H1 (cell line): ENCODE results near the gene ELOVL6. TPM values are rescaled to one million over a fixed set of nuclear protein-coding genes. Genes with fewer than 3 reads are reported as not detected.

Source experiments
- ASH2L ChIP-seq: fragments of 200-600, 300-600 bp; sonication (generic); IDR thresholded peaks from one replicate; pipeline ENCODE4 v1.7.1; 2017; ENCODE audit warnings: low read length
- ATF3 ChIP-seq: IDR thresholded peaks from 2 replicates; pipeline ENCODE4 v1.6.1; 2011; ENCODE audit warnings: low read depth, mild to moderate bottlenecking, low read length; ENCODE audit not compliant: insufficient read depth
- CTCF ChIP-seq, 3 experiments: IDR thresholded peaks; 1 replicate in 2 of 3; 2 replicates in 1 of 3; pipeline versions ENCODE4 v1.5.1 to v1.6.1; 2011; ENCODE audit warnings: low read length in 3 of 3, mild to moderate bottlenecking in 3 of 3, inconsistent platforms in 2 of 3, low read depth in 1 of 3, moderate library complexity in 1 of 3; ENCODE audit not compliant: insufficient read depth in 1 of 3; ENCODE audit errors: control extremely low read depth in 1 of 3
- JUN ChIP-seq: IDR thresholded peaks from 2 replicates; pipeline ENCODE4 v1.6.1; 2011; ENCODE audit warnings: low read depth, mild to moderate bottlenecking, improper control_type of control experiment, low read length
- SIN3A ChIP-seq, 2 experiments: IDR thresholded peaks in 1 of 2; conservative IDR thresholded peaks in 1 of 2; 2 replicates each; pipeline ENCODE4 v1.6.1; 2011 to 2012; ENCODE audit warnings: low read length in 2 of 2, improper control_type of control experiment in 1 of 2, low read depth in 1 of 2, mild to moderate bottlenecking in 1 of 2
- SUZ12 ChIP-seq: fragments of 200-600 bp; sonication (generic); IDR thresholded peaks from 2 replicates; pipeline ENCODE4 v1.6.1; 2012; ENCODE audit warnings: mild to moderate bottlenecking, inconsistent platforms, low read length, moderate library complexity, mixed read lengths
- TCF12 ChIP-seq: IDR thresholded peaks from 2 replicates; pipeline ENCODE4 v1.6.1; 2011; ENCODE audit warnings: low read depth, mild to moderate bottlenecking, low read length
- polyA plus RNA-seq, 7 experiments: library from polyadenylated mRNA; depleted of rRNA in 3 of 7; stranded (reverse) in 5 of 7; unstranded in 2 of 7; fragments of >200 nt in 5 of 7; fragments of 200-250 nt in 2 of 7; gene quantifications; 1 replicate in 5 of 7; 2 replicates in 1 of 7; 4 replicates in 1 of 7; pipeline versions ENCODE4 v1.2.1 to v1.2.3, GENCODE V29; 2011 to 2013; ENCODE audit warnings: missing spikeins in 2 of 7, mixed read lengths in 2 of 7
- total RNA-seq: library from RNA; stranded (reverse); fragmentation: NEBNext Ultra II Directional; extraction: Animal tissue kit (Norgen Biotek cat#: 25700); gene quantifications from 2 replicates; pipeline ENCODE4 v1.2.1, GENCODE V29; 2021
- TF ChIP-seq, protein P1 (sequence below): fragments of 300-600 bp; sonication (generic); IDR thresholded peaks from 2 replicates; pipeline ENCODE4 v1.7.1; 2012; ENCODE audit warnings: low read length, moderate library complexity, mild to moderate bottlenecking, inconsistent platforms; ENCODE audit not compliant: insufficient replicate concordance

Gene ELOVL6
- total and polyA plus RNA-seq, 2 of the 8 experiments (the other 6 are each of a cell fraction or from before 2014, with no cell fraction given), result 27.8 to 86.6 TPM

GRCh38 chr4:109996526-109996925 is 201.9 kb downstream of the ELOVL6 start (continued):
- TF ChIP-seq, protein P1, sequence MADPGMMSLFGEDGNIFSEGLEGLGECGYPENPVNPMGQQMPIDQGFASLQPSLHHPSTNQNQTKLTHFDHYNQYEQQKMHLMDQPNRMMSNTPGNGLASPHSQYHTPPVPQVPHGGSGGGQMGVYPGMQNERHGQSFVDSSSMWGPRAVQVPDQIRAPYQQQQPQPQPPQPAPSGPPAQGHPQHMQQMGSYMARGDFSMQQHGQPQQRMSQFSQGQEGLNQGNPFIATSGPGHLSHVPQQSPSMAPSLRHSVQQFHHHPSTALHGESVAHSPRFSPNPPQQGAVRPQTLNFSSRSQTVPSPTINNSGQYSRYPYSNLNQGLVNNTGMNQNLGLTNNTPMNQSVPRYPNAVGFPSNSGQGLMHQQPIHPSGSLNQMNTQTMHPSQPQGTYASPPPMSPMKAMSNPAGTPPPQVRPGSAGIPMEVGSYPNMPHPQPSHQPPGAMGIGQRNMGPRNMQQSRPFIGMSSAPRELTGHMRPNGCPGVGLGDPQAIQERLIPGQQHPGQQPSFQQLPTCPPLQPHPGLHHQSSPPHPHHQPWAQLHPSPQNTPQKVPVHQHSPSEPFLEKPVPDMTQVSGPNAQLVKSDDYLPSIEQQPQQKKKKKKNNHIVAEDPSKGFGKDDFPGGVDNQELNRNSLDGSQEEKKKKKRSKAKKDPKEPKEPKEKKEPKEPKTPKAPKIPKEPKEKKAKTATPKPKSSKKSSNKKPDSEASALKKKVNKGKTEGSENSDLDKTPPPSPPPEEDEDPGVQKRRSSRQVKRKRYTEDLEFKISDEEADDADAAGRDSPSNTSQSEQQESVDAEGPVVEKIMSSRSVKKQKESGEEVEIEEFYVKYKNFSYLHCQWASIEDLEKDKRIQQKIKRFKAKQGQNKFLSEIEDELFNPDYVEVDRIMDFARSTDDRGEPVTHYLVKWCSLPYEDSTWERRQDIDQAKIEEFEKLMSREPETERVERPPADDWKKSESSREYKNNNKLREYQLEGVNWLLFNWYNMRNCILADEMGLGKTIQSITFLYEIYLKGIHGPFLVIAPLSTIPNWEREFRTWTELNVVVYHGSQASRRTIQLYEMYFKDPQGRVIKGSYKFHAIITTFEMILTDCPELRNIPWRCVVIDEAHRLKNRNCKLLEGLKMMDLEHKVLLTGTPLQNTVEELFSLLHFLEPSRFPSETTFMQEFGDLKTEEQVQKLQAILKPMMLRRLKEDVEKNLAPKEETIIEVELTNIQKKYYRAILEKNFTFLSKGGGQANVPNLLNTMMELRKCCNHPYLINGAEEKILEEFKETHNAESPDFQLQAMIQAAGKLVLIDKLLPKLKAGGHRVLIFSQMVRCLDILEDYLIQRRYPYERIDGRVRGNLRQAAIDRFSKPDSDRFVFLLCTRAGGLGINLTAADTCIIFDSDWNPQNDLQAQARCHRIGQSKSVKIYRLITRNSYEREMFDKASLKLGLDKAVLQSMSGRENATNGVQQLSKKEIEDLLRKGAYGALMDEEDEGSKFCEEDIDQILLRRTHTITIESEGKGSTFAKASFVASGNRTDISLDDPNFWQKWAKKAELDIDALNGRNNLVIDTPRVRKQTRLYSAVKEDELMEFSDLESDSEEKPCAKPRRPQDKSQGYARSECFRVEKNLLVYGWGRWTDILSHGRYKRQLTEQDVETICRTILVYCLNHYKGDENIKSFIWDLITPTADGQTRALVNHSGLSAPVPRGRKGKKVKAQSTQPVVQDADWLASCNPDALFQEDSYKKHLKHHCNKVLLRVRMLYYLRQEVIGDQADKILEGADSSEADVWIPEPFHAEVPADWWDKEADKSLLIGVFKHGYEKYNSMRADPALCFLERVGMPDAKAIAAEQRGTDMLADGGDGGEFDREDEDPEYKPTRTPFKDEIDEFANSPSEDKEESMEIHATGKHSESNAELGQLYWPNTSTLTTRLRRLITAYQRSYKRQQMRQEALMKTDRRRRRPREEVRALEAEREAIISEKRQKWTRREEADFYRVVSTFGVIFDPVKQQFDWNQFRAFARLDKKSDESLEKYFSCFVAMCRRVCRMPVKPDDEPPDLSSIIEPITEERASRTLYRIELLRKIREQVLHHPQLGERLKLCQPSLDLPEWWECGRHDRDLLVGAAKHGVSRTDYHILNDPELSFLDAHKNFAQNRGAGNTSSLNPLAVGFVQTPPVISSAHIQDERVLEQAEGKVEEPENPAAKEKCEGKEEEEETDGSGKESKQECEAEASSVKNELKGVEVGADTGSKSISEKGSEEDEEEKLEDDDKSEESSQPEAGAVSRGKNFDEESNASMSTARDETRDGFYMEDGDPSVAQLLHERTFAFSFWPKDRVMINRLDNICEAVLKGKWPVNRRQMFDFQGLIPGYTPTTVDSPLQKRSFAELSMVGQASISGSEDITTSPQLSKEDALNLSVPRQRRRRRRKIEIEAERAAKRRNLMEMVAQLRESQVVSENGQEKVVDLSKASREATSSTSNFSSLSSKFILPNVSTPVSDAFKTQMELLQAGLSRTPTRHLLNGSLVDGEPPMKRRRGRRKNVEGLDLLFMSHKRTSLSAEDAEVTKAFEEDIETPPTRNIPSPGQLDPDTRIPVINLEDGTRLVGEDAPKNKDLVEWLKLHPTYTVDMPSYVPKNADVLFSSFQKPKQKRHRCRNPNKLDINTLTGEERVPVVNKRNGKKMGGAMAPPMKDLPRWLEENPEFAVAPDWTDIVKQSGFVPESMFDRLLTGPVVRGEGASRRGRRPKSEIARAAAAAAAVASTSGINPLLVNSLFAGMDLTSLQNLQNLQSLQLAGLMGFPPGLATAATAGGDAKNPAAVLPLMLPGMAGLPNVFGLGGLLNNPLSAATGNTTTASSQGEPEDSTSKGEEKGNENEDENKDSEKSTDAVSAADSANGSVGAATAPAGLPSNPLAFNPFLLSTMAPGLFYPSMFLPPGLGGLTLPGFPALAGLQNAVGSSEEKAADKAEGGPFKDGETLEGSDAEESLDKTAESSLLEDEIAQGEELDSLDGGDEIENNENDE, result no peak
- no peak for TF ChIP-seq ATF3
- TF ChIP-seq JUN, result no peak
- no peak for TF ChIP-seq TCF12
- no peak for TF ChIP-seq CTCF (IDR thresholded peaks at IDR 0.05; ENCODE audit: control extremely low read depth in 1 of 3, insufficient read depth in 1 of 3, low read depth in 1 of 3, low read length in 3 of 3)
- TF ChIP-seq ASH2L, result no peak
- TF ChIP-seq SIN3A (conservative IDR thresholded peaks at IDR 0.05 in 1 of 2, IDR thresholded peaks at IDR 0.05 in 1 of 2; ENCODE audit: low read depth in 1 of 2, low read length in 2 of 2), result no peak
- TF ChIP-seq SUZ12, result no peak
